A549 treated with ZK216348 at 1 μM for 4 hours (cell line): ENCODE results near the gene LGALS1. TPM values are rescaled to one million over a fixed set of nuclear protein-coding genes. Genes with fewer than 3 reads are reported as not detected.

ENCODE experiments used
- total RNA-seq: library from RNA; stranded (reverse); fragments of 200-300 nt; extraction: Qiagen RNA extraction; gene quantifications from 5 replicates; pipeline ENCODE4 v1.2.3, GENCODE V29; 2022; ENCODE audit warnings: low read depth

The LGALS1 gene
- total RNA-seq: 1,225 to 1,377 TPM (median 1,256 TPM) in 5 replicates

DNA sequence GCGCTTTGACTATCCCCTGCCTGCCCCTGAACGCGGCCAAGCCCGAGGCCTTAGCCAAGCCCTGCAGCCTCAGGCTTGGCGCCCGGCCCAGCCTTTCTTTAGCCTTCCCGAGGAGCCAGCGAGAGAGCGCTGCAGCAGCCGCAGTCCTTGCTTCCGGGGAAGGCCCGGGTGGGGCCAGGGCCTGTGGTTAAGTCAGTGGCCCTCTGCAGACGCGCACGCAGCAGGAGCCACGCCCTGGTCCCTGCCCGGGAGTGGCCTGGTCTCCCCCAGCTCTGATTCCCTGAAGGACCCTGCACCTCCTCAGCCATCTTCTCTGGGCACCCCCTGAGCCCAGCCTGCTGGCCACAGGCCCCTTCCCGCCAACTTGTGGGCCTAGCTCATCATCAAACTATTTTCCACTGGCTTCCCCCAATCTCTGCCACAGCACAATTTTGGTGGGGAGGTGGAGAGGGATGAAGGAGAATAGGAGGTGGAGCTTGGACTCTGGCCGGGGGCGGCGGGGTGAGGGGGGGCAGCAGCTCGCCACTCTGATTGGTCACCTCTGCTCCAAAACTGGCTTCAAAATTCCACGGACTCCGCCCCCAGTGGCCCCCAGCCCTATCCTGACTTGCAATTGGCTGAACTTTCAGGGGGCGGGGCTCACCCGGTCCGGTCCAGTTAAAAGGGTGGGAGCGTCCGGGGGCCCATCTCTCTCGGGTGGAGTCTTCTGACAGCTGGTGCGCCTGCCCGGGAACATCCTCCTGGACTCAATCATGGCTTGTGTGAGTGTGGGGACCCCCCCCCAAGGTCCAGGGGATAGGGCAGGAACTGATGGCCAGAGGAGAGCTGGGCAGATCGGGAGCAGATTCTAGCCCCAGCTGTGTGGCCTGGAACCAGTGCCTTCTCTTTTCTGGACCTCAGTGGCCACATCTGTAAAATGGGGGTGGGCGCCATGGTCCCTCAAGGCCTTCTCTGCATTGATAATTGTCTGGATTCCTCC is at the start of gene LGALS1:
Gene LGALS1, plus strand, starts transcription at position 686 of the 979 bp plus-strand sequence. Its CDS starts 67 bp downstream, at position 753.

DNA sequence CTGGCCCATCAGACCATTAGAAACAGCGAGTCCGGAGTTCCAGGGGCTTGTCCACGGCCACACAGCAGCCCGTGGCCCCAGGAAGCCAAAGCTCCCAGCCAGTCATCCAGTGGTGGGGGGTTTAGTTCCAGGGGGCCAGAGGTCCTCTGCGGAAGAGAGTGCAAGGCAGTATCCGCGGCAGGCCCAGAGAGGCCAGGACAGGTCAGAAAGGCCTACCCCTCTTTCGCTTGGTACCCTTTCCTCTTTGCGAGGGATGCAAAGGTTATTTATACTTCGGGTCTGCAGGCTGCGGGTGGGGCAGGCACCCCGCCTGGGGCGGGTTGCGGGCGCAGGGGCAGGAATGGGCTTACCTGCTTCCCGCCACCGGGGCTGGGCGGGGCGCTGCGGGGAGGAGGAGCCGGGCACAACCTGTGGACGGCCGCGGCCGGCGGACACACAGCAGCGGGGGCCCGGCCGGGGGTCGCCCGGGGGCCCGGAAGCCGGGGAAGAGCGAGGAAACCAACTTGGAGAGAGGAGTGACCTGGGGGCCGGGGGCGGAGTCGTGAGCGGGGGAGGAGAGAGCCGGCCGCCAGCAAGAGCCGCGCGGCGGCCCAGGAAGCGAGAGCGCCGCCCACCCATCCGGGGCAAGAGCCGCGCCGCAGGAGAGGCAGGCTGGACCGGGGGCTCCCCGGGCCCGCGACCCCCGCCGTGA is 36.2 kb upstream of the LGALS1 start, which contains the start of gene SH3BP1:
Gene SH3BP1, plus strand, starts transcription at position 600 of the 691 bp plus-strand sequence. CDS start 119 bp downstream, outside the sequence.

DNA sequence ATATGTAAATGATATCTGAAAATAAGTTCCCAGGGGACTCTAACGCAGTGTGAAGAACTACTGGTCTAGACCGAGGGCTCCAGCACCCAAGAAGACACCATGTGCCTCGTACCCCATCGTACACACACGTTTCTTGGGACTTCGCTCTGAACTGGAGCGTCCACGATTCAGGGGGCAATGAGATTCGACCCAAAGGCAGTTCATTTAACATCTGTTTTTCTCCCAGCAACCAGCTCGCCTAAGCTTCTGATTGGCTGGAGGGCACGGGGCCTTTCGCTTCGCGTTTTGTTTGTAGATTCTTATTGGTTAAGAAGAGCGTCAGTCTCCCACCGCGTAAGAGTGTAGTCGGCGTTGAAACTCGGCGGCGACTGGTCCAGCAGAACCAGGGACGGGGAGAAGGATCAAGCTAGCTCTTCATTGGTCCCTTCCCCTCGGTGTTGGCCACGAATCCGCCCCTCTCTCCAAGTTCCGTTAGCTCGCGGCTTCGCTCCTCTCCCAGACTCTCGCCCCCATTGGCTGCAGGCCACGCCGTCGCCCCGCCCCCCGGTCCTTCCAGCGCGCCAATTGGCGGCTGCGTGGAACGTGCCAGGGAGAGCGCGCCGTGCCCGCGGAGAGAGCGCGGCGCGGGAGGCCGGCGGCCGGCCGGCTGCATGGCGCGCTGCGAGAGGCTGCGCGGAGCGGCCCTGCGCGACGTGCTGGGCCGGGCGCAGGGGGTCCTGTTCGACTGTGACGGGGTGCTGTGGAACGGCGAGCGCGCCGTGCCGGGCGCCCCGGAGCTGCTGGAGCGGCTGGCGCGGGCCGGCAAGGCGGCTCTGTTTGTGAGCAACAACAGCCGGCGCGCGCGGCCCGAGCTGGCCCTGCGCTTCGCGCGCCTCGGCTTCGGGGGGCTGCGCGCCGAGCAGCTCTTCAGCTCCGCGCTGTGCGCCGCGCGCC is 17.0 kb upstream of the LGALS1 start, which contains the start of gene PDXP:
Gene PDXP, plus strand, starts transcription at position 591 of the 933 bp plus-strand sequence. Its CDS starts 60 bp downstream, at position 651.

GRCh38 chr22:37686002-37686982 is 10.9 kb downstream of the LGALS1 start, which contains the start of gene NOL12:
TSS of gene NOL12 (plus strand) at chr22:37686343. CDS start at chr22:37686393, 50 bp downstream.

DNA sequence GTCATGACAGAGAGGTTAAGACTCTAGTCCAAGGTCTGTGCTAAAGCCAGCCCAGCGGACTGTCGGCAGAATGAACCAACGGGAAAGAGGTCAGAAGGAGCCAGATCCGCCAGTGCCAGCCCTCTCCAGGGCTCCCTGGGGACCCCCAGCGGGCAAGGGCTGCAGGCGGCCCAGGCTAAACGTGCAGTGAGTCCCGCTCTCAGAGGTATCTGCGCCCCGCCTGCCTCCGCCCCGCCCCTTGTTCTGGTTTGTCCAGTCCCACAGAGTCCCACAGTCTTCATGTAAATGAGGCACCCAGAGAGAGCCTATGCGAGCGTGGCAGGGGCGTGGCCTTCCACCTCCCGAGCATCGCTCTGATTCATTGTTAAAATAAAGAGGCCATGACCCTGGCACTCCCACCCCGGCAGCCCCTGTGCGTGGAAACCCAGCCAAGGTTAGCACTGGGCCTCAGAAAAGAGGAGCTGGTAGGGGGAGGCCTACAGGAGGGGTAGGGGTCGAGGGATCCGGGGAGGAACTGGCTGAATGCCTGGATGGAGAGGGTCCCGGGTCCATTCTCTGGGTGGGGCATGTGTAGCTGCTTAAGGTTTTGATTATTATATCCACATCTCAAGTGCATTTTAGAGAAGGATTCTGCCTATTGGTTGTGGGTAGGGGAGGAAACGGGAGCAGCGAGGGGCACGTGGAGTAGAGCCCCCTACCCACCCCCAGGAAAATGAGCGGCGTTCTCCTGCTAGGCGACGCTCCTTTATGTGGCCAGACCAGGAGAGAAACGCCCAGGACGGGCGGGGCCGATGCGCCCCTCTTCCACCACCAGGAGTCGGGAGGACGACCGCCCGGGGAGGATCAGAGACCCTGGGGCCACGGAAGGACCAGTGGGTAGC is 21.5 kb downstream of the LGALS1 start, which contains the start of gene TRIOBP:
Gene TRIOBP, plus strand, starts transcription at position 392 of the 881 bp plus-strand sequence. CDS start 4,318 bp downstream, outside the sequence.

Other genes starting within 250 kb of the LGALS1 start
- 3.5 to 9.6 TPM (median 8.7 TPM) in 5 replicates for gene ELFN2, start 248.2 kb upstream of the LGALS1 start, total RNA-seq
- 0.94 to 3.3 TPM (median 2.2 TPM) in 5 replicates for gene MFNG, start 189.3 kb upstream of the LGALS1 start, total RNA-seq
- 16.7 to 37.0 TPM (median 34.2 TPM) in 5 replicates for gene CARD10, start 156.2 kb upstream of the LGALS1 start, total RNA-seq
- 16.8 to 37.2 TPM (median 34.9 TPM) in 5 replicates for gene CDC42EP1, start 115.2 kb upstream of the LGALS1 start, total RNA-seq
- gene LGALS2, start 95.5 kb upstream of the LGALS1 start, total RNA-seq: not detected in 5 replicates
- 15.5 to 24.7 TPM (median 22.9 TPM) in 5 replicates for gene GGA1, start 66.8 kb upstream of the LGALS1 start, total RNA-seq
- 1.6 to 3.3 TPM (median 2.1 TPM) in 5 replicates for gene SH3BP1, start 36.0 kb upstream of the LGALS1 start, total RNA-seq
- 13.5 to 19.2 TPM (median 18.0 TPM) in 5 replicates for gene PDXP, start 16.9 kb upstream of the LGALS1 start, total RNA-seq
- gene NOL12, start 10.7 kb downstream of the LGALS1 start, total RNA-seq: 24.9 to 30.9 TPM (median 28.2 TPM) in 5 replicates
- gene TRIOBP, start 21.4 kb downstream of the LGALS1 start, total RNA-seq: 18.5 to 37.8 TPM (median 34.6 TPM) in 5 replicates
- 2.7 to 3.4 TPM (median 3.0 TPM) in 5 replicates for gene GCAT, start 132.3 kb downstream of the LGALS1 start, total RNA-seq
- not detected in 5 replicates for gene GALR3, start 147.7 kb downstream of the LGALS1 start, total RNA-seq
- gene ANKRD54, start 168.7 kb downstream of the LGALS1 start, total RNA-seq: 18.7 to 25.9 TPM (median 24.4 TPM) in 5 replicates
- 264 to 308 TPM (median 279 TPM) in 5 replicates for gene EIF3L, start 173.8 kb downstream of the LGALS1 start, total RNA-seq
- 14.3 to 22.1 TPM (median 20.2 TPM) in 5 replicates for gene MICALL1, start 230.7 kb downstream of the LGALS1 start, total RNA-seq